SKM-1 (cell line): ENCODE measurements around the gene ZNF280A.
A peak's percentile ranks its signal among the peaks of the same experiment; 100 is the strongest.
"Not testable (repeated sequence)": the region's sequence is repeated elsewhere in the genome, so short reads cannot be mapped to it uniquely, and the experiment has no call there.

Experiments
- DNase-seq: peaks from one replicate; lab custom pipeline; 2025; ENCODE audit not compliant: unreplicated experiment; lab: John Stamatoyannopoulos, UW

Gene ZNF280A

GRCh38 chr22:22471104-22471503 lies 49.0 kb downstream of the ZNF280A start:
- DNase-seq: not testable (repeated sequence)

- no peak for DNase-seq
These were observed 50.5 kb downstream of the ZNF280A start for GRCh38 chr22:22469527-22469926.

DNA sequence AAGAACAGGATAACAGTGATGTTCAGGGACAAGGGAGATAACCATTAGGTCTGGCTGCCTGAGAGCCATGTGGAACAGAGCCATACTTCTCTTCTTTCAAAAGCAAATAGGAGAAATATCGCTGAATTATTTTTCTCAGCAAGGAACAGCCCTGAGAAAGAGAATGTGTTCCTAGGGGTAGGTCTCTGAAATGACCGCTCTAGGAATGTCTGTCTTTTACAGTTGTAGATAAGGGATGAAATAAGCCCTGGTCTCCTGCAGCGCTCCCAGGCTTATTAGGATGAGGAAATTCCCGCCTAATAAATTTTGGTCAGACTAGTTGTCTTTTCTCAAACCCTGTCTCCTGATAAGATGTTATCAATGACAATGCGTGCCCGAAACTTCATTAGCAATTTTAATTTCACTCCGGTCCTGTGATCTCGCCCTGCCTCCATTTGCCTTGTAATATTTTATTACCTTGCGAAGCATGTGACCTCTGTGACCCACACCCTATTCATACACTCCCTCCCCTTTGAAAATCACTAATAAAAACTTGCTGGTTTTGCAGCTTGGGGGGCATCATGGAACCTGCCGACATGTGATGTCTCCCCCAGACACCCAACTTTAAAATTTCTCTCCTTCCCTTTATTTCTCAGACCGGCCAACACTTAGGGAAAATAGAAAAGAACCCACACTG lies 51.1 kb downstream of the ZNF280A start:
- DNase-seq: not testable (repeated sequence)

DNA sequence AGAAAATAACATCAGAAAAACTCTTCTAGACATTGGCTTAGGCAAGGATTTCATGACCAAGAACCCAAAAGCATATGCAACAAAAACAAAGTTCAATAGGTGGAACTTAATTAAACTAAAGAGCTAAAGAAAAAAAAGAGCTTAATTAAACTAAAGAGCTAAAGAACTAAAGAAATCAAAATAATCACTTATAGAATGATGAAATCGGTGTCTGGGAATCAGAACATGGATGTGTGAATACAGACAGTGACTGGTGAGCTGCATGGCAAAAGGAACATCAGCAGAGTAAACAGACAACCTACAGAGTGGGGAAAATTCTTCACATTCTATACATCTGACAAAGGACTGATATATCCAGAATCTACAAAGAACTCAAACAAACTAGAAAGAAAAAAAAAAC lies 53.0 kb downstream of the ZNF280A start:
- DNase-seq: no peak

DNA sequence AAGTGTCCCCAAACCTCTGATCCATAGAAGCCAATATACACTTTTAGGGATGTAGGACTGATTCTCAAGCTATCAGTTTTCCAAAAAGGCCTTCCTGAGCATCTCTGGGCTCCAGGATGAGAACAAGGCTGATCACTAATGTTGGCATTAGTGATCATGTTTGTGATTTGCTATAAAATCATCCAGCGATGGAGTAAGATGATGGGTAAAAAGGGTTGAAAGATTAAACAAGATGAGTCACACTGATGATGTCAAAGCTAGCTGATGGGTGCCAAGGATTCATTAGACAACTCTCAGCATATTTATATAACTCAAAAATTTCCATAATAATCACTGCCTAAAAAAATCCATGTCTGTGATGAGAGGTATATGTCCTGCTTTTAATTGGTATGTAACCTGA lies 54.3 kb downstream of the ZNF280A start:
- no peak for DNase-seq

DNA sequence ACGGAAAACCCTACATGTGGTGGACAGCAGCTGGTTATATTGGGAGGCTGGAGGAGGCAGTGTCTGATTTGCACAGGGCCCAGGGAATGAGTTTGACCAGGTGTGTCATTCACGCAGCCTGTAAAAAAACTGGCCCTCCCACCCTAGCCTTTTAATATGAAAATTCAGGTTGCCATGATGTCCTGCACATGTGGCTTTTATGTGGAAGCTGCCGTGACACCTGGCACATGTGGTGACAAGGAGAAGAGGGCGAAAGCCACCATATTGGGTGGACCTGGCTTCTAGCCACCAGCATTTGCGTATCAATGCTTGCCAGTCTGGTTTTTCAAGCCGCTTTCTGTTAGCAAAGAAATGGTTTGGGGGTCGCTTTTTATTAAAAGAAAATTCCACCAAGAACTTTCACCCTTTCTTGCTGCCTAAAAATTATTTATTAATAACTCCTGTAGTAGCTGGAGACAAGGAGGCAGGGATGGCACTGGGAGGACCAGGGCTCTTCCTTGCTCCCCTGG lies 54.9 kb downstream of the ZNF280A start:
- DNase-seq: no peak

GRCh38 chr22:22464541-22465054 lies 55.5 kb downstream of the ZNF280A start:
- DNase-seq: no peak

GRCh38 chr22:22463855-22464540 lies 56.1 kb downstream of the ZNF280A start:
- DNase-seq: peak; percentile 39
